K562 (cell line): ENCODE measurements around the gene NUF2. TPM values are rescaled to one million over a fixed set of nuclear protein-coding genes. Genes with fewer than 3 reads are reported as not detected.

Experiments used
- ATAC-seq: fragments of 200-7000 bp; cut with Tn5 transposase; 3 replicates; pipeline ENCODE4 v1.9.1; 2020; ENCODE audit warnings: moderate library complexity
- BruUV-seq: library from RNA; stranded (reverse); fragments of 400-500 nt; replicated peaks from 2 replicates; lab custom pipeline; 2021; lab: Mats Ljungman, UMichigan
- CTCF ChIA-PET: fragments of 300-600 bp; formaldehyde crosslinking; extraction: SDS; loops from one replicate; lab custom pipeline; 2021; ENCODE audit warnings: low intra/inter-chr PET ratio; lab: Yijun Ruan, JAX
- POLR2A ChIA-PET: fragments of 300-600, 350-650 bp; sonication (Branson Sonifier 250); formaldehyde crosslinking; extraction: SDS; loops from one replicate; lab custom pipeline; 2021; ENCODE audit warnings: antibody characterized with exemption, inconsistent platforms; lab: Yijun Ruan, JAX
- DNase-seq, 4 experiments: peaks; one replicate each; pipeline versions ENCODE4 v3.0.0 to v3.0.0-alpha.2; 2011 to 2018; ENCODE audit warnings: low spot score in 3 of 4, mixed read lengths in 3 of 4; ENCODE audit errors: extremely low read depth in 1 of 4
- FAIRE-seq: peaks from 2 replicates; lab custom pipeline; 2011; peaks lifted over from hg19 to GRCh38; lab: Jason Lieb, UNC
- H2AFZ ChIP-seq: 2 replicates; pipeline ENCODE4 v1.6.0; 2011; ENCODE audit warnings: low read depth, low read length, control low read depth, inconsistent platforms
- H3K27ac ChIP-seq: fragments of 200-600 bp; 3 replicates; pipeline ENCODE4 v1.8.0; 2011; ENCODE audit warnings: low read depth, mild to moderate bottlenecking, control low read depth, inconsistent platforms, low read length, moderate library complexity, mixed read lengths; ENCODE audit errors: extremely low read depth
- H3K27me3 ChIP-seq, 2 experiments: fragments of 300-600 bp in 1 of 2; 2 replicates in 1 of 2; 3 replicates in 1 of 2; pipeline versions ENCODE4 v1.6.0 to v1.8.0; 2011; ENCODE audit warnings: inconsistent platforms in 2 of 2, low read length in 2 of 2, mild to moderate bottlenecking in 1 of 2, mixed read lengths in 1 of 2, moderate library complexity in 1 of 2; ENCODE audit not compliant: control insufficient read depth in 2 of 2, insufficient read depth in 2 of 2
- H3K36me3 ChIP-seq: fragments of 300-600 bp; 3 replicates; pipeline ENCODE4 v1.8.0; 2011; ENCODE audit warnings: mild to moderate bottlenecking, low read length, inconsistent platforms; ENCODE audit not compliant: control insufficient read depth, insufficient read depth
- H3K4me1 ChIP-seq, 2 experiments: fragments of 200-600 bp in 1 of 2; replicated peaks in 1 of 2; 2 replicates in 1 of 2; 3 replicates in 1 of 2; pipeline versions ENCODE4 v1.5.1 to v1.8.0; 2011; ENCODE audit warnings: inconsistent platforms in 2 of 2, low read length in 2 of 2, mild to moderate bottlenecking in 1 of 2, mixed read lengths in 1 of 2, moderate library complexity in 1 of 2; ENCODE audit not compliant: control insufficient read depth in 2 of 2, insufficient read depth in 2 of 2
- H3K4me2 ChIP-seq: 2 replicates; pipeline ENCODE4 v1.6.1; 2011; ENCODE audit warnings: low read length, control low read depth, inconsistent platforms, mixed read lengths; ENCODE audit not compliant: insufficient read depth
- H3K4me3 ChIP-seq: fragments of 200-600 bp; sonication (generic), shearing (Covaris generic); 2 replicates; pipeline ENCODE4 v1.5.1; 2016; ENCODE audit warnings: control low read depth, inconsistent platforms
- H3K79me2 ChIP-seq: fragments of 200-600 bp; 3 replicates; pipeline ENCODE4 v1.8.0; 2011; ENCODE audit warnings: low read length, inconsistent platforms; ENCODE audit not compliant: control insufficient read depth, insufficient read depth
- H3K9ac ChIP-seq, 2 experiments: 2 replicates each; pipeline versions ENCODE4 v1.6.0 to v1.6.1; 2011; ENCODE audit warnings: low read depth in 2 of 2, low read length in 2 of 2, control low read depth in 1 of 2, inconsistent platforms in 1 of 2, mild to moderate bottlenecking in 1 of 2, mixed read lengths in 1 of 2; ENCODE audit not compliant: insufficient read depth in 1 of 2
- H3K9me1 ChIP-seq: one replicate; pipeline ENCODE4 v1.6.0; 2011; ENCODE audit warnings: inconsistent platforms, mild to moderate bottlenecking, low read length, moderate library complexity; ENCODE audit not compliant: control insufficient read depth, insufficient read depth
- H3K9me3 ChIP-seq: replicated peaks from 2 replicates; pipeline ENCODE4 v1.5.1; 2011; ENCODE audit warnings: low read depth, low read length, inconsistent platforms; ENCODE audit not compliant: control insufficient read depth, insufficient read depth
- H4K20me1 ChIP-seq: replicated peaks from 2 replicates; pipeline ENCODE4 v1.6.1; 2011; ENCODE audit warnings: low read length, inconsistent platforms, mixed read lengths; ENCODE audit not compliant: control insufficient read depth, insufficient read depth
- ATF7 ChIP-seq: fragments of 450-650 bp; IDR thresholded peaks from 2 replicates; pipeline ENCODE4 v1.7.1; 2014; ENCODE audit warnings: mild to moderate bottlenecking, moderate library complexity
- CHD1 ChIP-seq: fragments of 200-600 bp; sonication (generic); IDR thresholded peaks from one replicate; pipeline ENCODE4 v1.6.1; 2012; ENCODE audit warnings: mild to moderate bottlenecking, moderate library complexity, low read length, inconsistent platforms
- CHD7 ChIP-seq: fragments of 200-600 bp; sonication (generic); IDR thresholded peaks from one replicate; pipeline ENCODE4 v1.6.1; 2012; ENCODE audit warnings: mild to moderate bottlenecking, low read depth, low read length, inconsistent platforms
- ESRRA ChIP-seq: fragments of 450-650 bp; IDR thresholded peaks from 2 replicates; pipeline ENCODE4 v1.6.1; 2014; ENCODE audit warnings: low read depth, mild to moderate bottlenecking, moderate library complexity, borderline replicate concordance
- POLR2H ChIP-seq: IDR thresholded peaks from 2 replicates; pipeline ENCODE4 v1.6.1; 2016; ENCODE audit warnings: missing genetic modification characterization, low read depth, mild to moderate bottlenecking, control low read depth, missing compliant biosample characterization, moderate library complexity
- SLC30A9 ChIP-seq: fragments of 250-450 bp; sonication (Bioruptor Pico); IDR thresholded peaks from 2 replicates; pipeline ENCODE4 v1.8.0; 2022; ENCODE audit warnings: mild to moderate bottlenecking, moderate library complexity
- WGBS: fragments of 100-300 bp; shearing (Covaris generic); methylation state at CpG from one replicate; pipeline ENCODE4 v1.1.6; 2016; ENCODE audit warnings: low coverage, mixed read lengths; ENCODE audit not compliant: insufficient coverage; ENCODE audit errors: missing lambda C conversion rate; 5-methylcytosine and 5-hydroxymethylcytosine counted together
- in situ Hi-C: fragments of 300-500 bp; cut with MboI; formaldehyde crosslinking; loops from 4 replicates; pipeline ENCODE4 v1.15.0; 2018; ENCODE audit warnings: inconsistent platforms, mixed read lengths
- intact Hi-C: fragments of 100-400 bp; cut with micrococcal nuclease; formaldehyde crosslinking; loops from 2 replicates; pipeline ENCODE4 v1.14.2; 2022
- polyA plus RNA-seq, 8 experiments: library from polyadenylated mRNA; depleted of rRNA in 4 of 8; stranded (reverse) in 5 of 8; unstranded in 3 of 8; fragments of >200 nt; fragmentation: Nextera tagmentation in 2 of 8; fragmentation: Illumina TruSeq in 1 of 8; extraction: Ambion mirVana in 2 of 8; extraction: Trizol in 1 of 8; gene quantifications; 2 replicates each; pipeline versions ENCODE4 v1.2.1 to v1.2.3, GENCODE V29; 2011 to 2014; ENCODE audit warnings: inconsistent platforms in 1 of 8, missing spikeins in 1 of 8
- total RNA-seq, 7 experiments: library from RNA; depleted of rRNA in 6 of 7; stranded (reverse); fragments of >200 nt in 6 of 7; fragmentation: Illumina TruSeq in 2 of 7; extraction: Trizol in 2 of 7; gene quantifications; 2 replicates each; pipeline versions ENCODE4 v1.2.1 to v1.2.3, GENCODE V29; 2011 to 2021; ENCODE audit warnings: low replicate concordance in 1 of 7

The NUF2 gene
- total and polyA plus RNA-seq, 9 of the 15 experiments (the other 6 are each of a cell fraction or from before 2014, with no cell fraction given), result 42.5 to 90.0 (median 60.3) TPM

- TF ChIP-seq ESRRA (peak; percentile 57; the same call in 1 of the 2 replicates), ATF7 (0 out of 2 replicates have a peak, but pooled peaks have one; percentile 38), POLR2H (tag) (0 out of 2 replicates have a peak, but pooled peaks have one; percentile 26), CHD7 (no peak), CHD1 (no peak), SLC30A9 (CRISPR knock-in tag) (no peak)
- no peak overlapping the region for H3K27ac ChIP-seq
- no peak overlapping the region for H3K4me2 ChIP-seq
- CTCF ChIA-PET, result interaction anchor here (0.6 kb wide), 1 partner anchor 1716 kb away, joined by 3 read pairs; no protein-coding TSS in a partner anchor
- H3K4me3 ChIP-seq, result no peak overlapping the region
- H3K9me3 ChIP-seq, result no peaks in the 10 kb centered on the region
- no peaks in the 10 kb centered on the region for H3K4me1 ChIP-seq
- WGBS, result 55% methylated on average over 2 of the region's 2 CpGs
- no TSS peak for BruUV-seq
- POLR2A ChIA-PET, result interaction anchor here (1.1 kb wide), 1 partner anchor 9 kb away, joined by 4 read pairs; no protein-coding TSS in a partner anchor
- no peak for DNase-seq
- H3K36me3 ChIP-seq, result peaks cover 28% of the 10 kb centered on the region; the same call in 2 of the 3 replicates
- no peaks in the 10 kb centered on the region for H4K20me1 ChIP-seq
- H2AFZ ChIP-seq, result no peak overlapping the region
- no peak overlapping the region for H3K9ac ChIP-seq
- FAIRE-seq, result no peak
- H3K9me1 ChIP-seq, result no peaks in the 10 kb centered on the region
- no peaks in the 10 kb centered on the region for H3K79me2 ChIP-seq
- no peaks in the 10 kb centered on the region for H3K27me3 ChIP-seq
- in situ Hi-C loops, result no loop called here
- intact Hi-C loops, result no loop called here
- no peak for ATAC-seq
Measured at GRCh38 chr1:163357378-163357777, 35.6 kb downstream of the NUF2 start.
